HCT116 (cell line): ENCODE measurements around the gene SLC47A1. TPM values are rescaled to one million over a fixed set of nuclear protein-coding genes. Genes with fewer than 3 reads are reported as not detected.

Source experiments
- ATAC-seq: fragments of 200-7000 bp; cut with Tn5 transposase; 2 replicates; pipeline ENCODE4 v1.9.1; 2020; ENCODE audit warnings: mild to moderate bottlenecking, moderate library complexity
- BruUV-seq: library from RNA; stranded (reverse); fragments of 400-500 nt; replicated peaks from 2 replicates; lab custom pipeline; 2021; lab: Mats Ljungman, UMichigan
- CTCF ChIA-PET: fragments of 300-600 bp; sonication (Branson Sonifier 250); formaldehyde crosslinking; loops from one replicate; lab custom pipeline; 2021; ENCODE audit warnings: antibody characterized with exemption; lab: Charles Lee
- POLR2A ChIA-PET: fragments of 300-600, 350-600 bp; sonication (Branson Sonifier 250); formaldehyde crosslinking; loops from one replicate; lab custom pipeline; 2021; ENCODE audit warnings: antibody characterized with exemption; lab: Charles Lee
- RAD21 ChIA-PET, 2 experiments: fragments of 300-600 bp; sonication (Branson Sonifier 250); formaldehyde crosslinking; loops; one replicate each; lab custom pipeline; 2023; ENCODE audit warnings: low total read pairs in 2 of 2; ENCODE audit not compliant: uncharacterized antibody in 2 of 2, unreplicated experiment in 2 of 2, low non-redundant PET in 1 of 2; lab: Charles Lee
- DNase-seq: peaks from one replicate; pipeline ENCODE4 v3.0.0-alpha.2; 2010; ENCODE audit warnings: low read depth, low spot score
- H2AFZ ChIP-seq: fragments of 200-600 bp; shearing (Covaris generic), sonication (generic); 2 replicates; pipeline ENCODE4 v1.6.1; 2017; ENCODE audit warnings: low read depth, mixed run types, mixed read lengths, antibody characterized with exemption, low read length; ENCODE audit not compliant: poor library complexity, severe bottlenecking
- H3K27ac ChIP-seq: 2 replicates; pipeline ENCODE4 v1.5.1; 2012; ENCODE audit warnings: low read depth, low read length
- H3K27me3 ChIP-seq: fragments of 200-600 bp; sonication (generic); 2 replicates; pipeline ENCODE4 v1.6.1; 2016; ENCODE audit warnings: mixed run types, low read length, mixed read lengths; ENCODE audit not compliant: insufficient read depth
- H3K36me3 ChIP-seq, 2 experiments: fragments of 200-500 bp in 1 of 2; fragments of 200-600 bp in 1 of 2; sonication (Bioruptor generic) in 1 of 2; sonication (generic) in 1 of 2; 2 replicates each; pipeline versions ENCODE4 v1.5.1 to v1.6.1; 2014 to 2016; ENCODE audit warnings: low read length in 2 of 2, inconsistent platforms in 1 of 2, mixed read lengths in 1 of 2, mixed run types in 1 of 2; ENCODE audit not compliant: insufficient read depth in 2 of 2, control insufficient read depth in 1 of 2
- H3K4me1 ChIP-seq, 2 experiments: fragments of 200-600 bp in 1 of 2; sonication (generic) in 1 of 2; 2 replicates each; pipeline versions ENCODE4 v1.5.1 to v1.6.1; 2012 to 2017; ENCODE audit warnings: low read length in 2 of 2, inconsistent platforms in 1 of 2, mild to moderate bottlenecking in 1 of 2, mixed read lengths in 1 of 2, mixed run types in 1 of 2, moderate library complexity in 1 of 2; ENCODE audit not compliant: insufficient read depth in 2 of 2, control insufficient read depth in 1 of 2
- H3K4me2 ChIP-seq: fragments of 200-600 bp; sonication (generic); 2 replicates; pipeline ENCODE4 v1.6.1; 2017; ENCODE audit warnings: mixed run types, low read length, mixed read lengths
- H3K4me3 ChIP-seq, 2 experiments: fragments of 200-600 bp in 1 of 2; sonication (generic) in 1 of 2; replicated peaks in 1 of 2; 2 replicates each; pipeline ENCODE4 v1.5.1; 2011 to 2016; ENCODE audit warnings: low read length in 2 of 2, control low read depth in 1 of 2, low read depth in 1 of 2, mild to moderate bottlenecking in 1 of 2, mixed read lengths in 1 of 2, mixed run types in 1 of 2
- H3K79me2 ChIP-seq: fragments of 200-600 bp; sonication (generic); 2 replicates; pipeline ENCODE4 v1.6.1; 2017; ENCODE audit warnings: mild to moderate bottlenecking, mixed run types, low read length, moderate library complexity, mixed read lengths; ENCODE audit not compliant: insufficient read depth
- H3K9ac ChIP-seq: fragments of 200-600 bp; sonication (generic); 2 replicates; pipeline ENCODE4 v1.6.1; 2016; ENCODE audit warnings: low read length, mixed read lengths
- H3K9me2 ChIP-seq: fragments of 200-600 bp; sonication (generic), shearing (Covaris generic); 2 replicates; pipeline ENCODE4 v1.6.1; 2017; ENCODE audit warnings: mixed run types, mild to moderate bottlenecking, moderate library complexity; ENCODE audit not compliant: insufficient read depth
- H3K9me3 ChIP-seq, 2 experiments: fragments of 200-500 bp in 1 of 2; fragments of 200-600 bp in 1 of 2; sonication (Bioruptor generic) in 1 of 2; sonication (generic) in 1 of 2; 2 replicates each; pipeline ENCODE4 v1.6.1; 2014 to 2017; ENCODE audit warnings: low read length in 2 of 2, mixed read lengths in 2 of 2, inconsistent platforms in 1 of 2, low read depth in 1 of 2, mild to moderate bottlenecking in 1 of 2, mixed run types in 1 of 2, moderate library complexity in 1 of 2; ENCODE audit not compliant: control insufficient read depth in 1 of 2, insufficient read depth in 1 of 2
- H4K20me1 ChIP-seq: fragments of 200-600 bp; sonication (generic), shearing (Covaris generic); 2 replicates; pipeline ENCODE4 v1.6.1; 2017; ENCODE audit warnings: mixed run types, mild to moderate bottlenecking, moderate library complexity; ENCODE audit not compliant: insufficient read depth
- CBX3 ChIP-seq: IDR thresholded peaks from 2 replicates; pipeline ENCODE4 v1.6.1; 2012; ENCODE audit warnings: low read depth
- ELF1 ChIP-seq: IDR thresholded peaks from 2 replicates; pipeline ENCODE4 v1.6.1; 2012; ENCODE audit warnings: low read depth, borderline replicate concordance
- EZH2 ChIP-seq: fragments of 200-600 bp; sonication (generic); IDR thresholded peaks from 2 replicates; pipeline ENCODE4 v1.6.1; 2017; ENCODE audit warnings: antibody characterized with exemption, mixed run types
- EZH2phosphoT487 ChIP-seq: fragments of 200-600 bp; IDR thresholded peaks from 2 replicates; pipeline ENCODE4 v1.6.1; 2018; ENCODE audit warnings: antibody characterized with exemption, borderline replicate concordance
- SRF ChIP-seq: IDR thresholded peaks from 2 replicates; pipeline ENCODE4 v1.6.1; 2012; ENCODE audit warnings: low read depth
- ZNF274 ChIP-seq: fragments of 200-500 bp; sonication (Bioruptor generic); IDR thresholded peaks from 2 replicates; pipeline ENCODE4 v1.6.1; 2014; ENCODE audit warnings: mild to moderate bottlenecking, low read depth, low read length, inconsistent platforms
- intact Hi-C: fragments of 100-400 bp; cut with micrococcal nuclease; formaldehyde crosslinking; loops from 2 replicates; pipeline ENCODE4 v1.10.0; 2022
- total RNA-seq: library from RNA; stranded (reverse); gene quantifications from one replicate; pipeline ENCODE4 v1.2.1, GENCODE V29; 2021; ENCODE audit not compliant: unreplicated experiment
- TF ChIP-seq, protein P1 (sequence below): IDR thresholded peaks from 2 replicates; pipeline ENCODE4 v1.6.1; 2012
- TF ChIP-seq, protein P2 (sequence below): IDR thresholded peaks from 2 replicates; pipeline ENCODE4 v1.6.1; 2012

Gene SLC47A1
- total RNA-seq, 1 experiment from 2014 or later: 0.17 TPM

DNA sequence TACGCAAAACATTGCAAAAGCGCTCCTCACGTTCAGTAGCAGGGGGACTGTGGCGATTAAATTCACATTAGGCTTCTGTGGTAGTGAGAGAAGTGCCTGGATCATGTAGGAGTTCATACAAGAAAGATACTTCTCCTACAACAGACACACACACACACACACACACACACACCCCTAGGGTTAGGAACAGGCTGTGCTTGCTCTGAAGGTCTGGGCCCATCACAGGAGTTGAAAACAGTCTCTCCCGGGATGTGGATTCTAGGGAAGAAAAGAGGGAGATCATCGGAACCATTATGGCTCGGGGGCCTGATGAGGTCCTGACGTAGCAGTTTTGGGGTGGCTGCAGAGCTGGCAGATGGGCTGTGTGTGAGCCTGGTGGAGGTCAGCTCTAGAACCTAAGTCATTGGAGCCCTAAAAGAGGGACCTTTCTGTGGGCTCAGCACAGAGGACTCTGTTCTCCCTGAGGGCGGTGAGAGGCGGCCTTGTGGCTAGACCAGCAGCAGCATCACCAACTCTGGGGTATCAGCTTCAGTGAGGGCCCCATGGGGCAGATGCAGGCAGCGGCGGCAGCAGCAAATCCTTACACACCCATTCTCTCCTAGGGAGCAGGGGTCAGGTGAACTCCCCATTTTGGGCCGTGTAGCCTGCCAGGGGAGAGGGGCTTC, 7.2 kb downstream of the SLC47A1 start:
- DNase-seq (no peak), ATAC-seq (no peak)
- Histone ChIP-seq H3K9ac (no peak overlapping the region), H3K4me3 (no peak overlapping the region), H3K27ac (no peak overlapping the region), H3K79me2 (no peaks in the 10 kb centered on the region), H3K4me2 (no peak overlapping the region), H3K9me3 (no peaks in the 10 kb centered on the region), H3K9me2 (no peaks in the 10 kb centered on the region), H3K27me3 (no peaks in the 10 kb centered on the region), H3K36me3 (no peaks in the 10 kb centered on the region), H3K4me1 (no peaks in the 10 kb centered on the region), H2AFZ (no peak overlapping the region), H4K20me1 (no peaks in the 10 kb centered on the region)
- RAD21 ChIA-PET: no interaction called here
- CTCF ChIA-PET: no interaction called here
- POLR2A ChIA-PET: no interaction called here
- intact Hi-C loops: no loop called here
- TF ChIP-seq EZH2phosphoT487 (no peak), CBX3 (no peak), ZNF274 (no peak), EZH2 (no peak)
- BruUV-seq: no TSS peak

DNA sequence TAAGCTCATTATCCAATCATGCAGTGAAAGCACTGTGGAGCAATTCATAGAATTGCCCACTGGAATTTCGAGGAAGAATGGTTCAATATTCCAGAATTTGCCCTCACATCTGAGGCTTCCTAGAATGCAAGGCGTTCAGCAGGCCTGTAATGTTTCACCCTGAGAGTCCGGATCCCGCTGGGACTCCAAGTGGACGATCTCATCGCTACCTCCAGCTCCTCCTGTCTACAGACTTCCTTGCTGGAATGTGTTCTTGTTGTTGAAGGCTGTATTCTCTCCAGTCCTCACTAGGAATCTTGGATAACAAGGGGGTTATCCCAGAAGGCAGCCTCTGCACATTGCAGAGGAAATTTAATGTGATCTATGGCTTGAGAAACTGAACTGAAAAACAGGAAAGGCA, 7.8 kb downstream of the SLC47A1 start:
- RAD21 ChIA-PET: no interaction called here
- H3K79me2 ChIP-seq: no peaks in the 10 kb centered on the region
- H3K4me2 ChIP-seq: no peak overlapping the region
- H3K36me3 ChIP-seq: no peaks in the 10 kb centered on the region
- CTCF ChIA-PET: no interaction called here
- no peaks in the 10 kb centered on the region for H3K9me2 ChIP-seq
- no peak for DNase-seq
- H3K9me3 ChIP-seq: no peaks in the 10 kb centered on the region
- peaks cover 0 to under 1% of the 10 kb centered on the region in 2 experiments; a peak in 1 of 4 replicates for H3K4me1 ChIP-seq
- H3K9ac ChIP-seq: no peak overlapping the region
- no peak overlapping the region for H3K27ac ChIP-seq
- no peak overlapping the region for H2AFZ ChIP-seq
- no peaks in the 10 kb centered on the region for H3K27me3 ChIP-seq
- BruUV-seq: no TSS peak
- no peak overlapping the region for H3K4me3 ChIP-seq
- intact Hi-C loops: no loop called here
- H4K20me1 ChIP-seq: no peaks in the 10 kb centered on the region
- TF ChIP-seq, protein P1, sequence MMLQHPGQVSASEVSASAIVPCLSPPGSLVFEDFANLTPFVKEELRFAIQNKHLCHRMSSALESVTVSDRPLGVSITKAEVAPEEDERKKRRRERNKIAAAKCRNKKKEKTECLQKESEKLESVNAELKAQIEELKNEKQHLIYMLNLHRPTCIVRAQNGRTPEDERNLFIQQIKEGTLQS: no peak
- no peak for TF ChIP-seq SRF
- TF ChIP-seq ELF1: no peak
- TF ChIP-seq, protein P2, sequence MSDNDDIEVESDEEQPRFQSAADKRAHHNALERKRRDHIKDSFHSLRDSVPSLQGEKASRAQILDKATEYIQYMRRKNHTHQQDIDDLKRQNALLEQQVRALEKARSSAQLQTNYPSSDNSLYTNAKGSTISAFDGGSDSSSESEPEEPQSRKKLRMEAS: no peak
- no peak for ATAC-seq
- POLR2A ChIA-PET: no interaction called here
